SU-DHL-6 (cell line): ENCODE results near the gene RASGRP2.

Source experiments
- EZH2phosphoT487 ChIP-seq: fragments of 200-600 bp; sonication (generic), shearing (Covaris generic); conservative IDR thresholded peaks from 2 replicates; pipeline ENCODE4 v1.6.1; 2018; ENCODE audit warnings: mild to moderate bottlenecking, antibody characterized with exemption, low read length, moderate library complexity, mixed read lengths
- TF ChIP-seq, protein P1 (sequence below): fragments of 200-600 bp; sonication (generic); IDR thresholded peaks from one replicate; pipeline ENCODE4 v1.5.1; 2017; ENCODE audit warnings: antibody characterized with exemption, mild to moderate bottlenecking, low read length, moderate library complexity; ENCODE audit not compliant: insufficient read depth, poor library complexity, severe bottlenecking

DNA sequence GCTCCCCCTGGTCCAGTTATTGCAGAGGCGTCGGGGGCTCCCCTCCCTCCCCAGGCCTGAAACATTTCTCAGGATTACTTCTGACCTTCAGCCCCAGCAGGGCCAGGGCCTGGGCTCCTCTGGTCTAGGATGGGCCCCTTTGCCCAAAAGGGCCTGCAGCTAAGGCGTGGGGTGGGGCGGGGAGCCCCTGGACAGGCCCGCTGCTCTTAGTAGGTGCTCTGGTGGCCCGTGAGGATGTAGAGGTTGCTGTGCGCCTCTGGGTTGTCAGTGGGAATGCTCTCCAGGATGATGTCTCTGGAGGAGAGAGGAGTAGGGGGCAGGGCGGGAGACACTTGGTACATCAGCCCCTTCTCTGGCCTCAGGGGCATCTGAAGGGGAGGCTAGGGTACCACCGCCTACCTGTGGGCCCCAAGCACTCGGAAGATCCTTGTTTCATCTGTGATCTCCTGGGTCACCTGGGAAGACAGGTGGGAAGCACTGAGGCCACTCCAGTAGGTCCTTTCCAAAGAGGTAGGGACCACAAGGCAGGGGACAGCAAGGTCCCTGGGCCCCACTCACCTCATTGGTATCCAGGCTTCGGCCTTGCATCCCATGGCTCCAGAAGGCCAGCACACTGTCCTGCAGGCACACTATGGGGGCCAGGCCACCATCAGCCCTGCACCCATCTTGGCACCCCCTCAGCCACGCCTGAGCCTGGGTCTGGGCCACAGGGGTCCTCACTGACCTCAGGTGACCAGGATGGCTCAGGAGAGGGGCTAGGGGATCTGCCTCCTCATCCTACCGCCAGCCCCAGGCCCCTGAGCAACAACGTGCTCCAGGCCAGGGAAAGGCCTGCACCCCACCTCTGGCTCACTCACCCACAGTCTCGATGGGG, 45.6 kb upstream of the RASGRP2 start:
- TF ChIP-seq, protein P1, sequence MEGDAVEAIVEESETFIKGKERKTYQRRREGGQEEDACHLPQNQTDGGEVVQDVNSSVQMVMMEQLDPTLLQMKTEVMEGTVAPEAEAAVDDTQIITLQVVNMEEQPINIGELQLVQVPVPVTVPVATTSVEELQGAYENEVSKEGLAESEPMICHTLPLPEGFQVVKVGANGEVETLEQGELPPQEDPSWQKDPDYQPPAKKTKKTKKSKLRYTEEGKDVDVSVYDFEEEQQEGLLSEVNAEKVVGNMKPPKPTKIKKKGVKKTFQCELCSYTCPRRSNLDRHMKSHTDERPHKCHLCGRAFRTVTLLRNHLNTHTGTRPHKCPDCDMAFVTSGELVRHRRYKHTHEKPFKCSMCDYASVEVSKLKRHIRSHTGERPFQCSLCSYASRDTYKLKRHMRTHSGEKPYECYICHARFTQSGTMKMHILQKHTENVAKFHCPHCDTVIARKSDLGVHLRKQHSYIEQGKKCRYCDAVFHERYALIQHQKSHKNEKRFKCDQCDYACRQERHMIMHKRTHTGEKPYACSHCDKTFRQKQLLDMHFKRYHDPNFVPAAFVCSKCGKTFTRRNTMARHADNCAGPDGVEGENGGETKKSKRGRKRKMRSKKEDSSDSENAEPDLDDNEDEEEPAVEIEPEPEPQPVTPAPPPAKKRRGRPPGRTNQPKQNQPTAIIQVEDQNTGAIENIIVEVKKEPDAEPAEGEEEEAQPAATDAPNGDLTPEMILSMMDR, result no peak
- TF ChIP-seq EZH2phosphoT487, result no peak
